NCI-H748 treated with DMSO at 0.1 percent for 48 hours (cell line): ENCODE measurements around the gene FOS.

Experiments used
- DNase-seq: peaks from one replicate; lab custom pipeline; 2025; lab: John Stamatoyannopoulos, UW

Gene FOS

DNA sequence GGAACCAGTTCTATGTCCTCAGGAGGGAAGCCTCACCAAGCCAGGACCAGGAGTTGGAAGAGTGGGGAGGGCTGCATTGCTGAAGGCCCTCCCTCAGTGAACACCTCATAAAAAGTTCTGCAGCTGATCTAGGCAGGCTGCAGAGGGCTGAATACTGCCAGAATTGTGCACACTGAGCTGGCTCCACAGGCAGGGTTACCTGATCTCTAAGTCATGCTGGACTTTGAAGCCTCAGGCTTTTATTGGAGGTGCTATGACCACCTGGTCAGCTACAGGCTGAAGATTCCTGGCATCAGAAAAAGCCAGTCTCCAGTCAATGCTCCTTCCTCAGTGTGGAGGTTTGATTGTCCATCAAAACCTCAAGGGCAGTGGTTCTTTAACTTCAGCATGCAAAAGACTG is 39.7 kb downstream of the FOS start:
- no peak for DNase-seq

DNA sequence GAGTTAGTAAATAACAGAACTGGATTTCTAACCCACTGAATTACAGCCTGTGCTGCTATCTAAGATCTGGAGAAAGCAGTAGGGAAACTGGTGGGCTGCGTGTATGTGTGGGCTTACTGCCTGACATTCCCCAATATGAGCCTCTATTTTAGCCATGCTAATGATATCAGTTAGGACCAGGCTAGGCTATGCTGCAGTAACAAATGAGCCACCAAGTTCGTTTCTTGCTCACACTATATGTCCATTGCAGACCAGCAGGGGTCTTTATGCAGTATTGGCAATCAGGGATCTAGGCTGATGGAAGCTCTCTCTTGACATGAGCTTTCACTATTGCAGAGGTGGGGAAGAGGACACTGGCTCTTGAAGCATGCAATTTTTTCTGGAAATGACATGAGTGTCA is 40.4 kb downstream of the FOS start:
- no peak for DNase-seq

DNA sequence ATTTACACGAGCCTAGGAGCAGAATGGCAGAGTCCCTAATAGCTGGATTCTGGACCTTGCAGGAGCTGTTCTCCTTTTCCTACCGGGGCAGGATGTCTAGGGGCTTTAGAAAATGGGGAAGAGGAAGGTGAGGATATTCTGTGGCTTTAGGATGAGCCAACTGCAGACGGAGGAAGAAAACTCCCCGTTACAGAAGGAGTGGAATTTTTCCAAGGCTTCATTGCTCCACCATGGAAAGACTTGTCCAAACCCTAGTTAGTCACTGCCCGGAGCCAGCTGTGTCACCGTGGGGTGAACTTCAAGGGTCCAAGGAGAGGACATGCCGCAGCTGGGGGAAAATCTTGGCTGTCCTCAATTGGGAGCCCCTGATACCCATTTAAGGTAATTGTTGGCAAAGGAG is 41.6 kb downstream of the FOS start:
- no peak for DNase-seq

DNA sequence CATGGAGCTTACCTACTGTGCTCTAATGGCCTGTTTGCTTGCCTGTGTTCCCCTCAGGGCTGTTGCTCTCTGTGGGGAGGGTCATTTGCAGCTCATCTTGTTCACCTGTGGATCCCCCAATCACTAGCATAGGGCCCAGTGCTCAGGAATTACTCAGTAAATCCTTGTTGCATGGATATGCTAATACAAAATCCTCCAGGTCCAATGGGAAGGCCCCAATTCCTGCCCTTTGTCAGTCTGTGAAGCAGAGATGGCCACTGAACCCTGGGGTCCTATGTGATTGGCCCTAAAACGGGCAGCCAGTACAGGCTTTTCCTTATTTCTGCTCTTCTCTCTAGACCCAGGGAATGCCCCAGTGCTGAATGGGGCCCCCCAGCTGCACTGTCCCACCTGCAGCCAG is 44.1 kb downstream of the FOS start:
- no peak for DNase-seq

- DNase-seq: no peak
Observed at GRCh38 chr14:75323571-75323970, 44.9 kb downstream of the FOS start.

GRCh38 chr14:75328558-75329155 is 50.0 kb downstream of the FOS start:
- no peak for DNase-seq

DNA sequence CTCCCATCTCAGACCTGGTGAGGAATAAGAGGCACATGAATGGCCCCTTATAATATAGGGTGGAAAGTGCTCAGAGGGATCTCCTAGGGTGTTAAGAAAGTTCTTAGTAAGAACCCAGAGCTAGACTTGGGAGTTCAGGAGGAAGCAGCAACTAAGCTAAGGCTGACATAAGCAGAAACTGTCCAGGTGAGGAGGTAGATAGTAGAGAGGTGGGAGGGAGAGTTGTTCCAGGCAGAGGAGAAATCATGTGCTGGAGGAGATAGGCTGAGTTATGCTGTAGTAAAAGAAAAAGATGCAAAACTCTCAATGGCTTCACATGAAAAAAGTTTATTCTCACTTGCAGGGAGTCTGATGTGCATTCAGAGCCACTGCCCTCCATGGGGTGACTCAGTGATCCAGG is 50.7 kb downstream of the FOS start:
- DNase-seq: no peak

GRCh38 chr14:75331471-75331870 is 52.8 kb downstream of the FOS start:
- DNase-seq: no peak
